HG02943 (cell line): Measurements from ENCODE around the gene IRF6.
"Not testable (repeated sequence)": the region's sequence is repeated elsewhere in the genome, so short reads cannot be mapped to it uniquely, and the experiment has no call there.

Experiments
- ATAC-seq: cut with Tn5 transposase; IDR thresholded peaks from one replicate; pipeline ENCODE4 v1.9.1; 2021; ENCODE audit warnings: mild to moderate bottlenecking, low read depth, moderate library complexity; ENCODE audit not compliant: unreplicated experiment

IRF6 gene

DNA sequence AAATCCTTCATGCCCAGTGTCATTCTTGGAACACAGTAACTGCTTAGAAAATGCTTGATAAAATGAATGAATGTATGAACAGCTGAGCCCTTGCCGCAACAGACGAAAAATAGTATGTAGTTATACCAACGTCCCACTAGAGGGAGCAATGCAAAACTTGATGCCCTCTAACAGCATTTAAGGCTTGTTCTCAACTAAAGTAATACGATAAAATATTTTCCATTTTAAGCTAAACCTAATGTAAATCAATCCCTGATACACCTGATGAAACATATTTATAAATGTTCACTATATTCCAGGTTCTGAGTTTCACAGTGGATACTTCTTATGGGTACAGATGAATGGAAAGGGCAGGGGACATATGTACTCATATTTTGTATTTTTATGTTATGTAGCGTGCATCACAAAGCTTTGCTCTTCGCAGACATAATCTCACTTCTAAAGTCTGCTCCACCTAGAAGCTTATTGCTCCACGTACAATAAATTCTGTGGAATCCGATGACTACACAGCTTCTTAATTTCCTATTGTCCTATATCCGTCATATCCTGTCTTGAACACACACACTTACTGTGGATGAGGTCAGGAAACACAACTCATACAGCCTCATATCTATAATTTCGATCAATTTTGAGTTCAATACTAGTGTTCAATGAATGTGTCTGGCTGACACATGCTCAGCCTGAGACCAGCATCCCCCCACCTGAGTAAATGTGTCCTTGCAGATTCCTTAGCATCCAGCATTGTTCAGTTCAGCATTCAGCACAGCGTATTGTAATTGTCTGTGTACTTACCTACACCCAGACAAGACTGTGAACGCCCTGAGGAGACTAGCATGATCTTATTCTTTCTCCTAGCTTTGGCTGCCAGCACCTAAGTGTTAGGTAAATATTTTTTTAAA lies 17.4 kb upstream of the IRF6 start:
- no peak for ATAC-seq

DNA sequence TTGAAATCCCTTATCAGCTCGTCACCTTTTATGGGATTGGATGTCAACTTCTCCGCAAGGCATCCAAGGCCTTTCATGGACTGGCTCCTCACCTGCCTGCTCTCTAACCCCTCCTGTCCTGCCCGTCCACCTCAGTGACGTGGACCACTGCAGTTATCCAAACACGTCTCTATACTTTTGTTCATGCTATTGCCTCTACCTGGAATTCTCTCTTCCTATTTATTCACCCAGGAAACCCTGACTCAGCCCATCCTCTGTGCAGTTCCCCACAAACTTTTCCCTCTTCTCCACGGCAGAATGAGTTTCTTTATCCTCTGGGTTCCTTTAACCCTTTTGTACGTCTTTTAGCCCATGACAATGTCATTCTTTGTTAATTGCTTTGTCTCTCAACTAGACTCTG lies 16.8 kb upstream of the IRF6 start:
- no peak for ATAC-seq

DNA sequence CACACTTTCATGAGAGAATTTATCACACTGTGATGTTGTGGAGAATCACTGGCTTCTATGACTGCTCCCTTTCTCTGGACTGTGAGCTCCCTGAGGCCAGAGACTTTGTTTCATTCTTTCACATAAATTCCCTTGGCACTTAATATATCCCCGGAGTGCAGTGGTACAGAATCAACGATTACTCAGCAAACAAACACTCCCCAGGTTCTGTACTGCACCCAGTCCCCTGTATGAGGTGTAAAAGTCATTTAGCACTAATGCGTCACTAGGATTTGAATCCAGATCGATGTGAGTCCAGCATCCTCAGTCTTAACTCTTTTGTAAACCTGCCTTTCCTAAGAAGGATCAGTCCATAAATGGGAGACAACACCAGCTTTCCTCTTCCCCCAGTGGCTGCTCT lies 15.0 kb upstream of the IRF6 start:
- ATAC-seq, result no peak

DNA sequence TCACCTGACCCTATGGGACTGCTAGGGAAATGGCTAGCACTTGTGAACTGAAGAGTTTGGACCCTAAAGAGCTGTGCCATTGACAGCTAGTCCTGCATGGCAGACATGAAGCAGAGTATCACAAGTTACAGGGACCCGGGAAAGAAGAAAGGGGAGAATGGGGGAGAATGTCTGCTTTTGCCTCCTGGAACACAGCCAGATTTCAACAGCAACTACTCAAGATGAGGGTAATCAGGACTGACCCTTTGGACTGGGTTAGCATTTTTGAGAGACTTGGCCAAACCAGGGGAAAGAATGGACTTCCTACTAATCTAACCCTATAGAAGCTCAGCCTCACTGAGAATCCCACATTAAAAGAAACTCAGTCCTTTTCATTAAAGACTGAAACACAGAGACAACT lies 13.1 kb upstream of the IRF6 start:
- no peak for ATAC-seq

DNA sequence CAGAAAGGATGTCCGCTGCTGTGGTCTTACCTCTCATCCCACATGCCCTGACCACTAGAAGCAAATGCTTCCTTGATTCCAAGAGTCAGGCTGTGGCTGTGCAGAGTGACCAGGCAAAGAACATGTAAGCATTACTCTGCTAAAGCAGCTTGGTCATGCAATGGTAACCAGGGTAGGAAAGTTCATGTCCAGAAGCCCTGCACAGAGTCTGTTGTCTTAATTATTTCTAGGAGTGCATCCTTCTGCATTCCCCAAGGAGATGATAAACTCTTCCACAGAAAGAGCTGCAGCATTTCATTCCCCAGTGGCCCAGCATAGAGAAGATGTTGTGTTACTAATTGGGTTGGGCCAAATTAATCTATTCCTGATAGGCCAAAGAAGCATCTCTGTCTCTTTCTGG lies 11.7 kb upstream of the IRF6 start:
- no peak for ATAC-seq

DNA sequence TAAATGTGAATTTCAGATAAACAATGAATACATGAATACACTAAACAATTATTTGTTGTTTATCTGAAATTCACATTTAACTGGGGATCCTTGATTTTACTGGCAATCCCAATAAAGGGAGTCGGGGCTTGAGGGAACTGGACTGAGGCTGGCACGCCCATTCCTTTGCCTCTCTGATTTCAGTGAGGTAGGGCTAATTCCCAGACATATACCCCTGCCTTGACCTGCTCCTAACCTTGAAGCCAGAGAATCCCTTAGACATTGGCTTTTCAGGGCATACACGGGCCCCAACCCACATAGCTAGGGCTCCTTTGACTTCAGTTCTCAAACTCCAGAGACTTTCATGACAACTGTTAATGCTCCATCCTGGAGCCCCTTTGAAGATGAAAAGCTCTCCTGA lies 11.0 kb upstream of the IRF6 start:
- no peak for ATAC-seq

DNA sequence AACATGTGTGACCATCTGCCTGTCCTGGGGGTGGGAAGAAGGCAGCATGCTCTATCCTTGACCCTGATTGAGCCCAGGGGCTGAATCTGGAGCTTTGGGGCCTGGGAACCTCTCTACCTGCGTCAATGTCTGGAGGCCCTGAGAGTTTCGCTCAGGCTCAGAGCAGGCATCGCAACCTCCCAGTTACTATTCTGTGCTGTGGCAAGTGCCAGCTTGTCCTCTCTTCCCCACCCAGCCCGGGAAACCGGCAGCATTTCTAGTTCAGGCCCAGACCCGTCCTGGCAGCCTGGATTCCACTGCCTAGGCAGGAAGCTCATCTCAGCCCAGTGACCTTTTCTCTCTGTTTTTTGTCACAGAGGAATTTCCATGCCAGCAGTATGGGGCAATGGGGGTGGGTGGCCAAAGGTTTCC lies 10.0 kb upstream of the IRF6 start:
- ATAC-seq, result no peak

DNA sequence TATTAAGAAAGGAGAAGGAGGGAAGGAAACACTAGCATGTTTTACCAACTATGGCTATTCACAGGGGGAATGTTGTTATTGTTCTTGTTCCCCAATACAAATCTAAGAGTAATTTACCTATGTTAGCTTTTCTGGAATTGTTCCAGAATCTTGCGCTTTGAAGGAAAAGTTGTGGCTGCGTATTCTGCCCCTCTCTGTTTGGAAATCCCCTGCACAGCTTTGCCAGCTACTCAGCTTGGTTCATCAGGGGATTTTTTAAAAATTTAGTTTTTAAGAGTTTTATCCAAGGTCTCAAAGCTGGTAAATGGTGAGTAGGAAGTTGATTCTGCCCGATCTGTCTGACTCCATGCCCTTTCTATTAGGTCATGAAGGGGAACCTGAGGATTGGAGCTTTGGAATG lies 9.5 kb upstream of the IRF6 start:
- ATAC-seq, result no peak

DNA sequence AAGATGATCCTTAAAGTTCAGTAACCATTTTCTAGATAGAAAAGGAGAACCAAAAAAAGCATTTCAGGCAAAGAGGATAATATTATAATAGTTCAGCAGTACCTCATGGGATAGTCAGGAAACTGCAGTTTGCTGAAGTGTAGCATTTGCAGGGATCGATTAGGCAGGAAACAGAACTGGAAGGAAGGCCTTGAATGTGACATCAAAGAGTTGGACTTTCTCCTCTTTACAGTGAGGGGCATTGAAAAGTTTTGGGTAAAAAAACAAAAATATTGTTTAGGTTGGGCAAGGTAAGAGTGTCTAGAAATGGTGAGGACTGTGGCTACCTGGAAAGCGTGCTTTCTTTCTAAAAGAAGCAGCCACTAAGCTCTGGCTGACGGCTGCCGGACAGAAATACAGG lies 8.0 kb upstream of the IRF6 start:
- no peak for ATAC-seq

DNA sequence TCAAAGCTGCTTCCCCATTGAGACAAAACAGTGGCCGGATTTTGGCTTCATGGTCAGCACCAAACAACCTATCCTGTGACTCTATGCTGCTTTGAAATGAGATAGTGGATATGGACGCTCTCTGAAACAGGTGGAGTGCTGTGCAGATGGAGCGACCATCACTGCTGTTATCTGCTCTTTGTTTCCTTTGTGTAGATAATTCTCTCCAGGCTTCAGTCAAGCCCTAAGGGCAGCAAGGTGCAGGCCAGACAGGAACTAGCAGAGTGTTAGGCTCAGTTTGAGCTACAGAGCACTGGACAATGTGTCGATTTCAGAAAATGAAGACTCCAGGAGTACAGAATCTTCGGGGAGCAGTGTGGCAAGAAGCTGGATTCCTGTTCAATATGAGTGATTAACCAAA lies 4.8 kb upstream of the IRF6 start:
- ATAC-seq, result no peak

DNA sequence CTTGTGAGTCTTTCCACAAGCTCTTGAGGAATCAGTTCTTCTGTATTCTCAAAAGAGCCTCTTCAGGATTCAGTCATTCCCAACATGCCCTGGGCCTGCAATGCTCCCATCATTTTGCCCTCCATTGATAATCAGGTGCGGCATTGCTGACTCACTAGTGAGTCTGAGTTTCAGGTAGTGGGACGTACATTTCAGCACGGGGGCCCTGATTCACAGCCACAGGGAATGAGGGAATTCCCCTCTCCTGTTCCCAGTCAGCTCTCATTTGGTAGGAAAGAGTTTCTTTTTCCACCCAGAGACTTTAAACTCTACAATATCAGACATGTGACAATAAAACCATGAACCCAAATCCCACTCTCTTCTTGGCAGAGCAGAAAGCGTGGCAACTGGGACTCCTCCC lies 3.7 kb upstream of the IRF6 start:
- no peak for ATAC-seq

DNA sequence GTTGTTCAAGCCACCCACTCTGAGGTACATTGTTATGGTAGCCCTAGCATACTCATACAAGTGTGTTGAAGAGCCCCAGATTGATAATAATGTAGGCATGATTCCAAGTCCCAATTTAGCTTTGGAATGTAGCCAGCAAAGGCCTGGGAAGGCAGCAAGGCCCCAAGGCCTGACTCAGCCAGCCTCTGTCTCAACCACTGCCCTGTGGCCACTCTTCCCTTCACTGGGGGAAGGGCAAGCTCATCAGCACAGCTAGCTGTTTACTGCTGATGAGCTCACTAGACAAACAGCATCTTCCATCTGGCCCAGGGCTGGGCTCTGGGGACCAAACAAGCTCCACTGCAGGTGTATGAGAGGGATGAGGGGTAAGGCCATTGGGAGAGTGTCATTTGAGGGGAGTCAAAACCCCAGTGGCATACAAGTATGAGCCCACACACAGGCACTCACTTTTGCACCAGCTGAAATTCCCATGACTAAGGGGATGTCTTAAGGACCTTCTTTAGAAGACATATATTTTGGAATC lies 2.2 kb upstream of the IRF6 start:
- ATAC-seq, result no peak

DNA sequence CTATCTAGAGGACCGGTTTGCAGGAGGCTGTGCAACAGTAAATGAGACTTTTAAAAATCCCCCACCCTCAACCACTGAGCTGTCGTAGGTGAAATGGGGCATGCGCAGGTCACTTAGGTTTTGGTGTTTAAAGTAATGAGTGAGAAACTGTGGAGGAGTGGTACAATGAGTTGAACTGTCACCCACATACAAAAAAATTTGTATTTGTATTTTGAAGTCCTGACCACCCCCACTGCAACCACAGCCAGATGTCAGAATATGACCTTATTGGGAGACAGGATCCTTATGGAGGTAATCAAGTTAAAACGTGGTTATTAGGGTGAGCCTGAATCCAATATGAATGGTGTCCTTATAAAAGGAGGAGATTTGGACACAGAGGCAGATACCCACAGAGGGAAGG lies 1.6 kb upstream of the IRF6 start:
- no peak for ATAC-seq

DNA sequence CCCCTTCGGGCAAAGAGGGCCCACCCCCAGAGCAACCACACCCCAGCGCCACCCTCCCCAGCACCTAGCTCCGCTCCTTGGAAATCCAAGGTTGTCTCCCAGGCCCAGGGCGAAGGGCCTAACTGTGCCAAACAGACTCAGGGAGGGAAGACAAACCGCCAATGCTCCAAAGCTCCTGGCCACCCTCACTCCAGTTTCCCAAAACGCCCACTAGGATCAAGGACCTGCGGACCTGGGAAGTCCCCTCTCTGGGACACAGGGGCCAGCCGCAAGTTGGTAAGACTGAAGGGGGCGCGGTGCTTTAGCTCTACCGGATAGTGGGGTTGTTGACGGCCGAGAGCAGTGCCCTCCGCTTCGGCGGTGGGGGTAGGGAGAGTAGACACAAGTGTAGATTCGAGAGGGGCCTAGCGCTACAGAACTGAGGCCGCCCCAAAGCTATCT lies 581 bp downstream of the IRF6 start:
- ATAC-seq, result no peak

DNA sequence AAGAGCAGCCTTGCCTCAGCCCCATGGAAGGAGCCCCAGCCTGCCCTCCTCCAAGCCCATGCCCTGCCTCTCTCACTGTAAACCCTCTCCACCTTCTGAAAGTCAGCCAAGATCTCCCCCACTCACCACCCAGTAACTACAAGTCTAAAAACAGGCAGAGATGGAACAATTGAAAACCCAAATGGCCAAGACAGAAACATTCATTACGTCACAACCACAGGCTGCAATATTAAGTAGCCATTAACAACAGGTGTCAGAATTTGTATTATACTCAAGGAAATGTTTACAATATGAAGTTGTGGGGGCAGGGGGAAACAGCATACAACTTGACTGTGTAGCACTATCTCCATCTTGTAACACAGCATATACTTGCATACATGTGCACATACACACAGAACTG lies 2.4 kb downstream of the IRF6 start:
- no peak for ATAC-seq

DNA sequence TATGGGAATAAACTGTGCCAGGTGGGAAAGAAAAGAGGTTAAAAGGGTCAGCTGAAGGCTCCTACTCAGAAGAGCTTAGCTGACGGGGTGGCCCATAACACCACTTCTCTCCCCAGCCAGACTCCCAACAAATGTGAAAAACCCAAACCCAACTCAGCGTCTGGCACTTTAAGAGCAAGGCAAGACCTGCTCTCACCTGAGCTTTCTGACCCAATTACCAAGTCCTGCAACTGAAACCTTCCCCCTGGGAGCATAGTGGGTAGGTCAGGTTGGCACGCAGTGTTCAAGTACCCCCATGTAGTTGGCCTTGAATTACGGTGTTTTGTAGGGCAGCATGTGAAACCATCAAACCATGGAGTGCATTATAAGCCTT lies 3.2 kb downstream of the IRF6 start:
- ATAC-seq, result no peak

DNA sequence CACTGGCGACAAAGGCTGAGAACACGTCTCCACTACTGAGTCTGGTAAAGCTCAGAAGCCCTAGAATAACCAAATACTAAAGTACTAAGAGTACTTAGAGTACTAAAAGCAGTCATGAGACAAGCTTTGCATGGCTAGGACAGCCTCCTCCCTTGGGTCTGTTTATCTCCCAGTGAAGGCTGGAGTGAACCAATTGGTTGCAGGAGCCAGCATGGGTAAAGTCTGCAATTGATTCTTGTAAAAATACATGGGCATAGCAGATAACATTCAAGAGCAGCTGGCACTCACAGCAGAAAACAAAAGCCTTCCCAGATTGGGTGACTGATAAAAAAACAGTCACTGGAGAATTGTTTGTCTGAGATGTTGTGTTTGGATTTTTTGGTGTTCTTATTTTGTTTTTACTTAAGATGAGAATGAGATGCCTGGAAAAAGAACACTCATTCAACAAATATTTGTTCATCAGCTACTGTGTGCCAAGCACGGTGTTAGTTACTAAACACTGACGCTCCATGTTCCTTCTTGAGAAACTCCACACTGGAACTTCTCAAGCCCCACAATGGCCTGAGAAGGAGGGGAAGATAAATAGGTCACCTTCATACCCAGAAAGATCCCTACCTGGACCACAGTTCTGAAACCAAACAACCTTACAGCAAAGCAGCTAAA lies 3.7 kb downstream of the IRF6 start:
- no peak for ATAC-seq

DNA sequence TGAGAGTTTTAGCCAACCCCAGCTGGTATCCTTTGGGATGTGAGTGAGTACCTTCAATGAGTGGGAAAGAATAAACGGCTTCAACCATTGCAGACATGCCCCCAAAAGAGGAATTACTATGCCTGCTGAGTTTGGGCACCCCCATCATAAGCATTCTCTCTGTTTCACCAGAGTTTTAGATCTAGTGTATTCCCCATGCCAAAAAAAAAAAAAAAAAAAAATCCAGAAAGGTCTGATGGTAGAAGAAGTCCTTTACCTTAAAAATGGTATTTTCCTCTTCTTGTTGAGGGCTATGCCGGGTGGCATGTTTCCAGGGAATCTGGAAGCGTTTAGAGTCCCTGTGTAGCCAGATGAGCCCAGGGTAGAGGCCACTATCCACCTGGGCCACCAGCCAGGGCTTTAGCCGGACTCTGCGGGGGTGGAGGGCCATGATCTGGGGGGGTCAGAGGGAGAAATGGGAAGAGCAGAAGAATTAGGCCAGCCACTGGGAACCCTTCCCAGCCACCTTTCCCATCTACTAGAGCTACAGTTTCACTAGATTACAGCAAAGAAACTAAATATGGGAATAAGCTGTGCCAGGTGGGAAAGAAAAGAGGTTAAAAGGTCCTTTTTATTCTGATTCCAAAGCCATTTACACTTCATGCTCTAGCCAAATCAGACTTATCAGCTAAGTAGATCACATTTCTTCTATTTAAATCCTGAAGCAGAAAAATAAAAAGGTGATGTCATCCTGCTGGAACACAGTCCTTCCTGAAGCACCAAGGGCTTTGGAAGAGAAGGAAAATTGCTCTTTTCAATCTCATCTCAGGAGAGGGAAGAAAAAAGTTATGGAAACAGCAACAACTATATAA lies 4.7 kb downstream of the IRF6 start:
- no peak for ATAC-seq

DNA sequence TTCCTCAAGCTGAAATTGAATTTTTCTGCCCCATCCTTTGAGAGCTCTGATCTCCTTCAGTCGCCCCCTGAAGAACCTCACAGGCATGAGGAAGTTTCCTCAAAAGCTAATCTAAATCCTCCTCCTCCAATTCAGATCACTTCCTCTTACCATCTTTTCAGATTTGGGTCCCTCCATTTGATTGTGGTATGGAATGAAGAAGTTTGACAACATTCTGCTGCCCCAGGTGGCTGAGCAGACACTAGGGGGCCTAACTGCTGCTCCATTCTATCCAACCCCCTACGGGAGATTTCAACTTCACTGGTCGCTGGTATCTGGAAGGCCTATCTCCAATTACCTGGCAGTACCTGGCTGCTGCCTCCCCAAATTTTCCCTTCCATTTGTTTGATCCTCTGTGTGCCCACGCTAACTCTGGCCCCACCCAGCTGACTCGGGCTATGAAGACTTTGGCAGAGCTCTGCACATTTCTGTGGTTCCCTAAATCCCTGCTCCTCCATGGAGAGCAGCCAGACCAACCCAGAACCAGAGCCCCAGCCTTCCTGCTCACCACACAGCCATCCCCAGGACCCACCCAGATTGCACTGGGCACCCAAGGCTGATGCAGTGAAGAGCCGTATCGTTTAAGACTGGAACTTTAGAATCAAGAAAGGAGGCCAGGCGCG lies 7.8 kb downstream of the IRF6 start:
- ATAC-seq, result no peak

DNA sequence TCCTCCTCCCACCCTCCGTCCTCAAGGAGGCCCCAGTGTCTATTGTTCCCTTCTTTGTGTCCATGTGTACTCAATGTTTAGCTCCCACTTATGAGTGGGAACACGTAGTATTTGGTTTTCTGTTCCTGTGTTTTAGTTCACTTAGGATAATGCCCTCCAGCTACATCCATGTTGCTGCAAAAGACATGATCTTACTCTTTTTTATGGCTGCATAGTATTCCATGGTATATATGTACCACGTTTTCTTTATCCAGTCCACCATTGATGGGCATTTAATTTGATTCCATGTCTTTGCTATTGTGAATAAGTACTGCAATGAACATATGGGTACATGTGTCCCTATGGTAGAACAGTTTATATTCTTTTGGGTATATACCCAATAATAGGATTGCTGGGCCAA lies 12.2 kb downstream of the IRF6 start:
- not testable (repeated sequence) for ATAC-seq

DNA sequence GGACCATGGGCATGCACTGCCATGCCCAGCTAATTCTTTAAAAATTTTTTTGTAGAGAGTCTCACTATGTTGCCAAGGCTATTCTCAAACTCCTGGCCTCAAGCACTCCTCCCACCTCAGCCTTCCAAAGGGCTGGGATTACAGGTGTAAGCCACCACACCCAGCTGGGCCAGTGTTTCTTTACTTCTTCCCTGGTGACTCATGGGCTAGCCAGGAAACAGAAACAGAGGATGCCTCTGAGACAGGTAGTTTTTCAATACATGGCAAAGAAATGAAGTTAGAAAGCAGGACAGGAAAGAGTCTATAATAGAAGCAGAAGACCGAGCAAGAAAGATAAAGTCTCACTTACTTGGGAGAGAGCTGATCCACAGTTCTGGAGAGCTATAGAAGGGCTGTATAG lies 14.0 kb downstream of the IRF6 start:
- ATAC-seq, result no peak
